Muscle layer of duodenum (tissue), 2 donors: ENCODE results near the gene CEBPZOS.

Experiments used
- H3K27ac ChIP-seq: one replicate; pipeline ENCODE4 v1.7.0; 2013; ENCODE audit warnings: mild to moderate bottlenecking, low read length
- H3K27me3 ChIP-seq: one replicate; pipeline ENCODE4 v1.7.0; 2013; ENCODE audit warnings: low read depth, mild to moderate bottlenecking, control low read depth, low read length
- H3K36me3 ChIP-seq, 2 donors: one replicate each; pipeline ENCODE4 v1.7.0; 2013; ENCODE audit warnings: low read length in 2 of 2, control low read depth in 1 of 2, mild to moderate bottlenecking in 1 of 2; ENCODE audit not compliant: insufficient read depth in 2 of 2, control insufficient read depth in 1 of 2
- H3K4me1 ChIP-seq, 2 donors: one replicate each; pipeline ENCODE4 v1.7.0; 2013; ENCODE audit warnings: low read length in 2 of 2, mild to moderate bottlenecking in 2 of 2, control low read depth in 1 of 2, moderate library complexity in 1 of 2; ENCODE audit not compliant: insufficient read depth in 2 of 2, control insufficient read depth in 1 of 2
- H3K4me3 ChIP-seq, 2 donors: one replicate each; pipeline ENCODE4 v1.7.0; 2013; ENCODE audit warnings: low read length in 2 of 2, low read depth in 1 of 2, mild to moderate bottlenecking in 1 of 2
- H3K9me3 ChIP-seq, 2 donors: one replicate each; pipeline ENCODE4 v1.7.0; 2013; ENCODE audit warnings: low read length in 2 of 2, control low read depth in 1 of 2, mild to moderate bottlenecking in 1 of 2; ENCODE audit not compliant: control insufficient read depth in 1 of 2
- donor health status: healthy.

CEBPZOS gene

DNA sequence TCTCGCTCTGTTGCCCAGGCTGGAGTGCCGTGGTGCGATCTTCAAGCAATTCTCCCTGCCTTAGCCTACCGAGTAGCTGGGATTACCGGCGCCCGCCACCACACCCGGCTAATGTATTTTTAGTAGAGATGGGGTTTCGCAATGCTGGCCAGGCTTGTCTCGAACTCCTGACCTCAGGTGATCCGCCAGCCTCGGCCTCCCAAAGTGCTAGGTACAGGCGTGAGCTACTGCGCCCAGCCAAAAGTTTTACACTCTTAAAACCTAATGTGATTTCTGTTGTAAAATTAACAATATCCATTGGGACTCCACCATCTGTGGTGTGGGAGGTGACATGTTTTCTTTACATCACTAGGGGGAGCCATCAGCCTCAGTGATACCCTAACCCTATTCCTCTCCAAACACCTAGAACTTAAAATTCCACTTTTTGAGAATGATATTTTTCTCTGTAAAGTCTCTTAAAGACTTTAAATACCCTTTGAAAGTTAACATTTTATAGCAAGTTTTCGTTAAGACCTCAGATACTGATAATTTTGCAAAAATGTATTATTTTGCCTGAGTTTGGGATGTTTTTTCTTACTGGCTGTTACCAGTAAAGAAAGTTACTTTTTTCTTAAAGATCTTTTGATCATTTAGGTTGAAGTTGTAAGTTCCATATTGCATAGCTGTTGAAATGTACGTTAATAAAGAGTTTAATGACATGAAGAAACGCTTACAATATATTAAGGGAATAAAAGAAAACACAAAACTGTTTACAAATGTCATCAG is 27.9 kb upstream of the CEBPZOS start:
- H3K36me3 ChIP-seq = no peaks in the 10 kb centered on the region
- no peak overlapping the region for H3K4me3 ChIP-seq
- no peaks in the 10 kb centered on the region for H3K27me3 ChIP-seq
- H3K4me1 ChIP-seq = no peaks in the 10 kb centered on the region
- H3K27ac ChIP-seq = no peak overlapping the region
- peaks cover 1 to 3% of the 10 kb centered on the region in 2 donors for H3K9me3 ChIP-seq

DNA sequence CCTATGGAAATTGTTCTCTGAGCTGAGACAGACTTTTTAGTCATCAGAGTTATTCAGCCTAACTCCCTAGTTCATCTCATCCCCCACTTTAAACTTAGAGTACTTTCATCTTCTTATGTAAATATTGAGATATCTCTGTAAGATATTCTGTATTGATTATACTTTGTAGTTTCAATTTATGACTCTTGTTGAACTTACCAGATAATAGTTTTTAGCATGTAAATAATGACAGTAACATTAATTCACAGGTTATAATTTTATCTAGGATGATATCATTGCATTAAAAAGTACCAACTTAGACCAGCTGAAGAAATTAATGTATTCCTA is 24.7 kb upstream of the CEBPZOS start:
- Histone ChIP-seq H3K27ac (no peak overlapping the region), H3K9me3 (no peaks in the 10 kb centered on the region), H3K4me3 (no peak overlapping the region), H3K4me1 (no peaks in the 10 kb centered on the region), H3K36me3 (no peaks in the 10 kb centered on the region), H3K27me3 (no peaks in the 10 kb centered on the region)

DNA sequence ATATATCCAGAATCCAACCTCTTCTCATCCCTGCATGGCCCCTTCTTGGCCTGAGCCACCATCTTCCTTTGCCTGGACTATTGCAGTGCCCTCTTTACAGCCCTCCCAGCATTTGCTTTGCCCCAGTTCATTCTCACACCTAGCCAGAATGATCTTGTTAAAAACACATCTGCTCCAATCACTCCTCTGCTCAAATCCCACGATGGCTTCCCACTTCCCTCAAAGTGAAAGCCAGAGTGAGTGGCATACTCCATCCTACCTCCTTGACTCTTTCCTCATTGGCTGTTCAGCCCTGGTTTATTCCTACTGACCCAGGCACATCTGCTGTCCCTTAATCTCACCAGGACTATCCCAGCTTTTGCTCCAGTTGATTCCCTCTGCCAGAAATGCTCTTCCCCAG is 22.6 kb upstream of the CEBPZOS start:
- Histone ChIP-seq H3K4me1 (no peaks in the 10 kb centered on the region), H3K27me3 (no peaks in the 10 kb centered on the region), H3K27ac (no peak overlapping the region), H3K36me3 (no peaks in the 10 kb centered on the region), H3K9me3 (no peaks in the 10 kb centered on the region), H3K4me3 (no peak overlapping the region)

DNA sequence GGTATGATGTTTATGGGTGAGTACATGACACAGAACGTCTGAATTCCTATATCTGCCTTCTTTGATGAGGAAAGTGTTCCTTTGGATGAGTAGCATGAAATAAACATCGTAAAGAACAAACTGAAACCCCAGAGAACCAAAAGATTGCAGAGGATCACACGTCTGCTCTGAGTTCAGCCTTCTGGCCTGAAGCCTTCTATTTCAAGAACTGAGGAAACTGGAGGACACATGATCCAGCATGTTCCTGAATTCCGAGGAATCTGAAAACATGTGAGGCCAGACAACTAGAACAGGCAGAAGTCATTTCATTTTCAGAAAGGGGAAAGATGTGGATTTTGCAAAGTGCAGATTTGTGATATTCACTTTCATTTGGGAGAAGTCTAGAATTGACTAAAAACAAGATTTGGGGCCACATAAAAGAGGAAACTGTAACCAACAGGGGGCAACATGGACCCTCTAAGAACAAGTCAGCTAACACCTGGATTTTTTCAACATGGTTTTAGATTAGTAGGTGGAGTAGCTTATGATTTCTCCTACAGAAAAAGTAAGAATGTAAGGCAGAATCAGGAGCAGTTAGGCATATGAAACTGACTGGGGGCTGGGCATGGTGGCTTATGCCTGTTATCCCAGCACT is 16.2 kb upstream of the CEBPZOS start:
- H3K9me3 ChIP-seq = no peaks in the 10 kb centered on the region
- H3K27ac ChIP-seq = no peak overlapping the region
- no peaks in the 10 kb centered on the region for H3K4me1 ChIP-seq
- H3K36me3 ChIP-seq = no peaks in the 10 kb centered on the region
- no peaks in the 10 kb centered on the region for H3K27me3 ChIP-seq
- H3K4me3 ChIP-seq = no peak overlapping the region

DNA sequence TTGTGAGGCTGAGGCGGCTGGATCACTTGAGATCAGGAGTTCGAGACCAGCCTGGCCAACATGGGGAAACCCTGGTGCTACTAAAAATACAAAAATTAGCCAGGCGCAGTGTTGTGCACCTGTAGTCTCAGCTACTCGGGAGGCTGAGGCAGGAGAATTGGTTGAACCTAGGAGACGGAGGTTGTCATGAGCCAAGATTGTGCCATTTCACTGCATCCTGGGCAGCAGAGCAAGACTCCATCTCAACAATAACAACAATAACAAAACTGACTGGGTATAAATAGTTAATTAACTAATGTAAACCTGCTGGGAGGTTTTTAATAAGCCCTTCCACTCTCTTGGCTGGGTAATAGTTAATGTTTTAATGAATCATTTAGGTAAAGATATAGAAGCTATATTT is 15.7 kb upstream of the CEBPZOS start:
- no peaks in the 10 kb centered on the region for H3K9me3 ChIP-seq
- H3K36me3 ChIP-seq = no peaks in the 10 kb centered on the region
- H3K27ac ChIP-seq = no peak overlapping the region
- no peaks in the 10 kb centered on the region for H3K4me1 ChIP-seq
- no peaks in the 10 kb centered on the region for H3K27me3 ChIP-seq
- H3K4me3 ChIP-seq = no peak overlapping the region

DNA sequence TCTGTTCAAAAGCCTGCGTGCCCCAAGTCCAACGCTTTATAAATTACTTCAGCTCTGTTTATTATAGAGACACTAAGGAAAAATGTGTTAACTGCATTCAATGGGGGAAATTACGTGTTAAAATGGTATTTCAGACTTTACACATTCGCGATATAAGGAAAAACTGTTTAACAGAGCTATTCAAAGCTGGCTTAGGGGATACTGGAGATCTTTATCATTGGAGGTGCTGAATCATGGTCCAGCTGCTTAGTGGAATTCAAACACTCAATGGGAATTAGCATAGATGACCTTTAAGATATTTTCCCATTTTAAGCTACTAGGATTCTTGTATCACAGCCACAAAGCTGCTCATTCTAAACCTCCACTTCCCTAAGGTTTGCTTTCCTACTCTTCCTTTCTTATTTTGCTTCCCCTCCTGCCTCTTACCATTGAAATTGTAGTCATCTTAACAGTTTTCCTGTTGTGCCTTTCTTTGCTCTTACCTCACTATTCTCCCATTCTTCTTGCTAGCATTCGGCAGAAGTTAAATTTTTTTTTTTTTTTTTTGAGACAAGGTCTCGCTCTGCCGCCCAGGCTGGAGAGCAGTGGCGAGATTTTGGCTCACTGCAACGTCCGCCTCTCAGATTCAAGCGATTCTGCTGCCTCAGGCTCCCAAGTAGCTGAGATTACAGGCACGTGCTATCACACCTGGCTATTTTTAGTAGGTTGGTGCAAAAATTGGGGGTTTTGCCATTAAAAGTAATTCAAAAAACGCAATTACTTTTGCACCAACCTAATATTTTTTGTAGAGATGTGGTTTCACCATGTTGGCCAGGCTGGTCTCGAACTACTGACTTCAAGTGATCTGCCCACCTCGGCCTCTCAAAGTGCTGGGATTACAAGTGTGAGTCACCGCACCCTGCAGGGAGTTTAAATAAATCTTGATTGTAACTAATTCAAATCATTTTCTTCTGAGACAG is 14.3 kb upstream of the CEBPZOS start:
- no peaks in the 10 kb centered on the region for H3K36me3 ChIP-seq
- H3K27me3 ChIP-seq = no peaks in the 10 kb centered on the region
- no peaks in the 10 kb centered on the region for H3K4me1 ChIP-seq
- H3K4me3 ChIP-seq = no peak overlapping the region
- no peaks in the 10 kb centered on the region for H3K9me3 ChIP-seq
- no peak overlapping the region for H3K27ac ChIP-seq

DNA sequence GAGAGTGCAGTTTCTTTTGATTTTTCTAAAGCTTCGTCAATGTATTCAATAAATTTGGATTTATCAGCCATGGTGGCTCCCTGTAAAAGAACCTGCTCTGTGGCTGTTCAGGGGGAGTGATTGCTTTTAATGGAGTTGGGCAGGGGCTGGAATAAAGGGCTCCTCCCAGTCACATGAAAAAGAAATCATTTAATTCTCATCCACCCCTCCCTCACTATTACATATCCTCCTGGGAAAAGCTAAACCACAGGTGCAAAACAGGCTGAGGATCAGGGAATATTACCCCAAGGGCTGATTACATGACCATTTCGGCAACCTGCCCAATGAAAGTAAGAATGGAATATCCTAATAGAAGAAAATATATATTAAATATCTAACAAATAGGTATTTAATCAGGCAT is 7.7 kb upstream of the CEBPZOS start, which contains the start of gene SULT6B1:
Gene SULT6B1, minus strand, starts transcription at position 101 of the 400 bp plus-strand sequence. Its CDS starts 30 bp downstream, at position 71.
- Histone ChIP-seq H3K27ac (no peak within 1 kb of the TSS), H3K4me3 (no peak within 1 kb of the TSS), H3K9me3 (no peaks in the 10 kb centered on the region), H3K4me1 (no peaks in the 10 kb centered on the region), H3K27me3 (no peaks in the 10 kb centered on the region), H3K36me3 (no peaks in the 10 kb centered on the region)

DNA sequence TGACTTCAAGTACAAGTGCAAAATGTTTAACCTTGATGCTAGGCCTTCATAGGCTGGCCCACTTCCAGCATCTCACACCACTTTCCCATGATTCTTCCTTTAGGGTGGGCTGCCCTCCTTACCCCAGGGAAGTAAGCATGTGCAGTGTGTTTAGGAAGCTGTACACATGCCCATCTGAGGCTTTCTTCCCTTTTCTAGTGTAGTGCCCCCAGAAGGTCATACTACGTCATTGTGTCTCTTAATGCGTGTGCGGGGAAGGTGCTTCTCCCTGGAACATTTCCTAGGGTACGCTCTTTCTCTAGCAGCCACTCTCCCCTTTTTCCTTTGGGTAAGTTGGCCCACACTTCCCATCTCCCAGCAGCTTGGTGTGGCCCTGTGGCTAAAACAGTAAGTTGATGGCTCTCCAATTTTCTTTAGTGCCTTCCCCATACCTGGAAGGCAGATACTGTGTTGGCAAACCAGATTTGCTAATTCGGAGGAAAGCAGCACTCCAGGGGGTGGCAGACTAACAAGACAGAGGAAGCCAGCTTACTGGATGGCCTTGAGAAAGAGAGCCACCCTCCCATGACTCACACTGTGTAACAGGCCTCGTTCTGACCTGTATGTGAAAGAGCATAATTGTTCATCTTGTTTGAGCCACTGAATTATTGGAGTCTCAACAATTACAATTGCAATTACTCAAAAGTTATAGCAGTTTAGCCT is 6.7 kb upstream of the CEBPZOS start:
- Histone ChIP-seq H3K36me3 (no peaks in the 10 kb centered on the region), H3K4me1 (no peaks in the 10 kb centered on the region), H3K27me3 (no peaks in the 10 kb centered on the region), H3K4me3 (no peak overlapping the region), H3K27ac (no peak overlapping the region), H3K9me3 (no peaks in the 10 kb centered on the region)

DNA sequence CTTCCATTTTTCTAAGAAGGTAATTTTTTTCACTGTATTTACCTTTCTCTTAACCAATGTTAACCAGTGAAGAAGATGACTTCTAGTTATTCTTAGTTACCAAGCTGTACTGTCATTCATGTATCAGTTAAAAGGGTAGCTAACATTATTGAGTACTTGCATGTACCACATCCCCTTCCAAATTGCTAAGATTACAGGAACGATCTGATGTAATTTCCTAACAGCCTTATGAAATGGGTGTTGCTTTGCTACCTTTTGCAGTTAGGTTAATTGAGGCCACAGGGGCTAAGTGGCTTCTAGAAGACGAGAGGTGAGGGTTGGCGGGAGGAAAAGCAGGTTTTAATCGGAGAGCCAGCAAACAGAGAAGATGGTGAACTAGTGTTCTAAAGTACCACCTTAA is 6.0 kb upstream of the CEBPZOS start:
- H3K4me3 ChIP-seq = no peak overlapping the region
- H3K36me3 ChIP-seq = no peaks in the 10 kb centered on the region
- H3K4me1 ChIP-seq = no peaks in the 10 kb centered on the region
- no peak overlapping the region for H3K27ac ChIP-seq
- no peaks in the 10 kb centered on the region for H3K9me3 ChIP-seq
- no peaks in the 10 kb centered on the region for H3K27me3 ChIP-seq

DNA sequence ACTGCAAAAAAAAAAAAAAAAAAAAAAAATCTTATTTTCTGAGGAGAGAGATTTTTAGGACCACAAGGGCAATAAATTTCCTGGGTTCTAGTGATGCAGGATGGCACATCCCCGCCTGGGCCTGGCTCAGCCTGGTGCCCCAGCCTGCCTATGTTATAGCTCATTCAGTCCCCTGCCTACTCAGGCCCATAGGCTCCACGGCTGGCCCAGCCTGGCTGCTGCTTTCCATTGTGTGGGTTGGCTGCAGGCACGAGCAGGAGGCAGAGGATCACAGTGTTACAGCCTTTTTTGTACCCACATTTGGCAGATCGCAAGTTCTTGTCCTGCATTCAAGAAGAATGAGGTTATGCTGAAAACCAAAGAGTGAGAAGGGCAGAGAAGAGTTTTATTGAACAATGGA is 5.0 kb upstream of the CEBPZOS start:
- Histone ChIP-seq H3K9me3 (no peaks in the 10 kb centered on the region), H3K4me1 (no peaks in the 10 kb centered on the region), H3K27me3 (no peaks in the 10 kb centered on the region), H3K27ac (no peak overlapping the region), H3K36me3 (no peaks in the 10 kb centered on the region), H3K4me3 (no peak overlapping the region)

DNA sequence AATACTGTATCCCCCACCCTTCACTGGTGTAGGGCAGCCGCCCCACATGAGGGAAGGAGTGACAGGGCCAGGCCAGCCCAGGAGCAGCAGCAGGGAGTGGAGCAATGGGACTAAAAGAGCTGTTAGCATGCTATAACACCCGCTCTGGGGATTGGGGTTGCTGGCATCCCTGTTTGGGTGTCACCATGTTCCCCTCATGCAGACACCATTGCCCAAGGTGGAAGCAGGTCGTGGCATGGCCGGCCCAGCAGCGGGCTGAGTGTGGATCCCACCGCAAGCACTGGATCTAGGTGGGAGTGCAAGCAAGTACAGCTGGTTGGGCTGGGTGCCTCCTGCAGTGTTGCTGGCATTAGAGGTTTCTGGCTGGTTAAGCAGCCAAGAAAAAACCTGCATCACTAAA is 4.5 kb upstream of the CEBPZOS start:
- no peaks in the 10 kb centered on the region for H3K36me3 ChIP-seq
- no peak overlapping the region for H3K27ac ChIP-seq
- no peaks in the 10 kb centered on the region for H3K27me3 ChIP-seq
- H3K9me3 ChIP-seq = no peaks in the 10 kb centered on the region
- no peaks in the 10 kb centered on the region for H3K4me1 ChIP-seq
- H3K4me3 ChIP-seq = no peak overlapping the region
